H1 (cell line): ENCODE data around the gene RSPO3. TPM values are rescaled to one million over a fixed set of nuclear protein-coding genes. Genes with fewer than 3 reads are reported as not detected.

Source experiments
- CTCF ChIA-PET: fragments of 300-600 bp; sonication (Branson Sonifier 250); formaldehyde crosslinking; loops from one replicate; lab custom pipeline; 2021; ENCODE audit not compliant: partially characterized antibody; lab: Charles Lee
- POLR2A ChIA-PET: fragments of 300-600 bp; sonication (Branson Sonifier 250); formaldehyde crosslinking; loops from one replicate; lab custom pipeline; 2021; ENCODE audit warnings: inconsistent platforms; ENCODE audit not compliant: partially characterized antibody; lab: Charles Lee
- DNase-seq, 2 experiments: peaks; one replicate each; pipeline versions ENCODE4 v3.0.0 to v3.0.0-alpha.2; 2010 to 2022; ENCODE audit warnings: low spot score in 2 of 2, low read depth in 1 of 2, mixed read lengths in 1 of 2
- FAIRE-seq: peaks from 2 replicates; lab custom pipeline; 2011; peaks lifted over from hg19 to GRCh38; lab: Jason Lieb, UNC
- H2AFZ ChIP-seq: 2 replicates; pipeline ENCODE4 v1.8.1; 2012; ENCODE audit warnings: low read length, inconsistent platforms
- H2AK5ac ChIP-seq: 2 replicates; pipeline ENCODE4 v1.6.1; 2013; ENCODE audit warnings: low read depth, low read length
- H2BK120ac ChIP-seq: replicated peaks from 2 replicates; pipeline ENCODE3; 2013; ENCODE audit warnings: low read depth, low read length, inconsistent platforms
- H2BK12ac ChIP-seq: 2 replicates; pipeline ENCODE4 v1.6.1; 2013; ENCODE audit warnings: low read depth, low read length
- H2BK15ac ChIP-seq: 2 replicates; pipeline ENCODE4 v1.6.1; 2013; ENCODE audit warnings: low read length
- H2BK20ac ChIP-seq: 2 replicates; pipeline ENCODE4 v1.6.1; 2013; ENCODE audit warnings: low read length
- H2BK5ac ChIP-seq: 2 replicates; pipeline ENCODE4 v1.6.1; 2013; ENCODE audit warnings: low read depth, low read length
- H3K14ac ChIP-seq: 2 replicates; pipeline ENCODE4 v1.6.1; 2013; ENCODE audit warnings: inconsistent platforms; ENCODE audit not compliant: insufficient read length
- H3K18ac ChIP-seq: 2 replicates; pipeline ENCODE4 v1.6.1; 2013; ENCODE audit warnings: low read length; ENCODE audit errors: extremely low read depth
- H3K23ac ChIP-seq: 2 replicates; pipeline ENCODE4 v1.6.1; 2013; ENCODE audit warnings: inconsistent platforms; ENCODE audit not compliant: insufficient read length
- H3K23me2 ChIP-seq: 2 replicates; pipeline ENCODE4 v1.6.1; 2013; ENCODE audit warnings: low read depth, low read length
- H3K27ac ChIP-seq: 2 replicates; pipeline ENCODE4 v1.6.1; 2011; ENCODE audit warnings: low read depth, low read length, inconsistent platforms
- H3K27me3 ChIP-seq, 4 experiments: replicated peaks in 1 of 4; 1 replicate in 1 of 4; 2 replicates in 3 of 4; pipeline versions ENCODE4 v1.6.1 to v1.8.1; 2011 to 2013; ENCODE audit warnings: low read length in 3 of 4, mild to moderate bottlenecking in 3 of 4, inconsistent platforms in 2 of 4, mixed read lengths in 2 of 4, moderate library complexity in 1 of 4; ENCODE audit not compliant: control insufficient read depth in 3 of 4, insufficient read depth in 3 of 4; ENCODE audit errors: extremely low read depth in 1 of 4
- H3K36me3 ChIP-seq, 4 experiments: 2 replicates each; pipeline versions ENCODE4 v1.6.1 to v1.8.1; 2011 to 2013; ENCODE audit warnings: mild to moderate bottlenecking in 4 of 4, low read length in 3 of 4, moderate library complexity in 2 of 4, control low read depth in 1 of 4, inconsistent platforms in 1 of 4; ENCODE audit not compliant: insufficient read depth in 4 of 4, control insufficient read depth in 2 of 4
- H3K4ac ChIP-seq: replicated peaks from 2 replicates; pipeline ENCODE3; 2013; ENCODE audit warnings: low read length, low read depth, mixed read lengths, inconsistent platforms; ENCODE audit not compliant: insufficient read length
- H3K4me1 ChIP-seq, 4 experiments: replicated peaks in 1 of 4; 1 replicate in 1 of 4; 2 replicates in 3 of 4; pipeline versions ENCODE4 v1.6.1 to v1.8.1; 2011 to 2013; ENCODE audit warnings: low read length in 3 of 4, inconsistent platforms in 2 of 4, mixed read lengths in 1 of 4; ENCODE audit not compliant: insufficient read depth in 4 of 4, control insufficient read depth in 3 of 4
- H3K4me2 ChIP-seq, 2 experiments: 2 replicates each; pipeline versions ENCODE4 v1.6.1 to v1.8.1; 2011 to 2013; ENCODE audit warnings: low read depth in 2 of 2, low read length in 2 of 2, control low read depth in 1 of 2, inconsistent platforms in 1 of 2, mild to moderate bottlenecking in 1 of 2; ENCODE audit not compliant: insufficient read depth in 1 of 2
- H3K4me3 ChIP-seq, 4 experiments: fragments of 200-600, 300-600 bp in 1 of 4; sonication (generic), shearing (Covaris generic), sonication (Bioruptor Twin) in 1 of 4; 2 replicates each; pipeline versions ENCODE4 v1.5.1 to v1.8.1; 2011 to 2016; ENCODE audit warnings: low read length in 4 of 4, low read depth in 3 of 4, control low read depth in 2 of 4, inconsistent platforms in 2 of 4, mild to moderate bottlenecking in 2 of 4, mixed read lengths in 1 of 4, moderate library complexity in 1 of 4; ENCODE audit not compliant: insufficient read depth in 2 of 4; ENCODE audit errors: extremely low read depth in 1 of 4
- H3K56ac ChIP-seq: replicated peaks from 2 replicates; pipeline ENCODE3; 2013; ENCODE audit warnings: low read depth, mild to moderate bottlenecking, mixed read lengths, low read length, inconsistent platforms; ENCODE audit not compliant: insufficient read length
- H3K79me1 ChIP-seq: 2 replicates; pipeline ENCODE4 v1.6.1; 2013; ENCODE audit warnings: low read depth, low read length, control low read depth
- H3K79me2 ChIP-seq, 2 experiments: 2 replicates each; pipeline versions ENCODE4 v1.6.1 to v1.8.1; 2012 to 2013; ENCODE audit warnings: low read length in 2 of 2, mild to moderate bottlenecking in 2 of 2, inconsistent platforms in 1 of 2; ENCODE audit not compliant: insufficient read depth in 2 of 2, control insufficient read depth in 1 of 2
- H3K9ac ChIP-seq, 4 experiments: replicated peaks in 1 of 4; 1 replicate in 1 of 4; 2 replicates in 3 of 4; pipeline versions ENCODE4 v1.6.1 to v1.8.1; 2011 to 2013; ENCODE audit warnings: low read depth in 3 of 4, low read length in 3 of 4, control low read depth in 2 of 4, mild to moderate bottlenecking in 2 of 4, moderate library complexity in 2 of 4, inconsistent platforms in 1 of 4; ENCODE audit errors: extremely low read depth in 1 of 4
- H3K9me3 ChIP-seq, 2 experiments: 2 replicates each; pipeline versions ENCODE4 v1.6.1 to v1.8.1; 2012 to 2013; ENCODE audit warnings: mild to moderate bottlenecking in 2 of 2, moderate library complexity in 2 of 2, control low read depth in 1 of 2, inconsistent platforms in 1 of 2, low read depth in 1 of 2, low read length in 1 of 2, mixed read lengths in 1 of 2; ENCODE audit not compliant: insufficient read depth in 2 of 2
- H4K20me1 ChIP-seq, 2 experiments: replicated peaks in 1 of 2; 2 replicates each; pipeline versions ENCODE3 to v1.8.1; 2011 to 2013; ENCODE audit warnings: inconsistent platforms in 2 of 2, low read length in 2 of 2, mild to moderate bottlenecking in 1 of 2; ENCODE audit not compliant: insufficient read depth in 2 of 2, control insufficient read depth in 1 of 2
- H4K5ac ChIP-seq: 2 replicates; pipeline ENCODE4 v1.6.1; 2013; ENCODE audit warnings: low read length, low read depth, mixed read lengths, inconsistent platforms; ENCODE audit not compliant: insufficient read length
- H4K8ac ChIP-seq: 2 replicates; pipeline ENCODE4 v1.8.0; 2013; ENCODE audit warnings: mild to moderate bottlenecking, moderate library complexity, low read length, inconsistent platforms; ENCODE audit not compliant: insufficient read depth; ENCODE audit errors: extremely low read depth
- H4K91ac ChIP-seq: replicated peaks from 2 replicates; pipeline ENCODE3; 2013; ENCODE audit warnings: low read length, mixed read lengths, inconsistent platforms; ENCODE audit not compliant: insufficient read length
- BACH1 ChIP-seq: IDR thresholded peaks from 2 replicates; pipeline ENCODE4 v1.6.1; 2012; ENCODE audit warnings: low read length, improper control_type of control experiment
- BRCA1 ChIP-seq: IDR thresholded peaks from 2 replicates; pipeline ENCODE4 v1.6.1; 2012; ENCODE audit warnings: low read depth, low read length, improper control_type of control experiment
- CBX5 ChIP-seq: fragments of 300-800, 300-1000 bp; sonication (generic); IDR thresholded peaks from 2 replicates; pipeline ENCODE4 v1.7.1; 2016; ENCODE audit warnings: antibody characterized with exemption, low read length, low read depth
- CBX8 ChIP-seq: fragments of 300-800, 300-1000 bp; sonication (generic); IDR thresholded peaks from 2 replicates; pipeline ENCODE4 v1.7.1; 2016; ENCODE audit warnings: low read depth, low read length, borderline replicate concordance
- CHD1 ChIP-seq: IDR thresholded peaks from 2 replicates; pipeline ENCODE4 v1.6.1; 2012; ENCODE audit warnings: low read depth, low read length, improper control_type of control experiment
- E2F6 ChIP-seq: IDR thresholded peaks from 2 replicates; pipeline ENCODE4 v1.6.1; 2012; ENCODE audit warnings: inconsistent platforms
- JUND ChIP-seq: IDR thresholded peaks from 2 replicates; pipeline ENCODE4 v1.6.1; 2011; ENCODE audit warnings: mild to moderate bottlenecking, improper control_type of control experiment, low read length
- PHF8 ChIP-seq: fragments of 200-600 bp; sonication (generic); conservative IDR thresholded peaks from 2 replicates; pipeline ENCODE4 v1.7.1; 2012; ENCODE audit warnings: low read depth, mild to moderate bottlenecking, inconsistent platforms, low read length, moderate library complexity
- POLR2AphosphoS5 ChIP-seq: IDR thresholded peaks from 2 replicates; pipeline ENCODE4 v1.6.1; 2011; ENCODE audit warnings: low read depth, low read length
- RFX5 ChIP-seq: IDR thresholded peaks from 2 replicates; pipeline ENCODE4 v1.6.1; 2011; ENCODE audit warnings: low read depth, low read length, improper control_type of control experiment, borderline replicate concordance
- SP1 ChIP-seq: IDR thresholded peaks from 2 replicates; pipeline ENCODE4 v1.6.1; 2011; ENCODE audit warnings: low read depth, low read length
- SP4 ChIP-seq: IDR thresholded peaks from 2 replicates; pipeline ENCODE4 v1.6.1; 2012; ENCODE audit warnings: low read length, inconsistent platforms
- TBP ChIP-seq: IDR thresholded peaks from 2 replicates; pipeline ENCODE4 v1.6.1; 2011; ENCODE audit warnings: low read depth, low read length, improper control_type of control experiment
- WGBS, 2 experiments: shearing (Covaris generic) in 1 of 2; methylation state at CpG; one replicate each; pipeline versions ENCODE4 v1.1.6 to v1.1.7; 2013 to 2015; ENCODE audit warnings: low lambda C conversion rate in 2 of 2, mixed read lengths in 2 of 2, inconsistent platforms in 1 of 2, low coverage in 1 of 2, missing lambda C conversion rate in 1 of 2; ENCODE audit not compliant: insufficient replicate concordance in 2 of 2, insufficient coverage in 1 of 2, insufficient read length in 1 of 2; ENCODE audit errors: extremely low coverage in 1 of 2, missing lambda C conversion rate in 1 of 2; 5-methylcytosine and 5-hydroxymethylcytosine counted together
- polyA plus RNA-seq, 7 experiments: library from polyadenylated mRNA; depleted of rRNA in 3 of 7; stranded (reverse) in 5 of 7; unstranded in 2 of 7; fragments of >200 nt in 5 of 7; fragments of 200-250 nt in 2 of 7; gene quantifications; 1 replicate in 5 of 7; 2 replicates in 1 of 7; 4 replicates in 1 of 7; pipeline versions ENCODE4 v1.2.1 to v1.2.3, GENCODE V29; 2011 to 2013; ENCODE audit warnings: missing spikeins in 2 of 7, mixed read lengths in 2 of 7
- total RNA-seq: library from RNA; stranded (reverse); fragmentation: NEBNext Ultra II Directional; extraction: Animal tissue kit (Norgen Biotek cat#: 25700); gene quantifications from 2 replicates; pipeline ENCODE4 v1.2.1, GENCODE V29; 2021
- TF ChIP-seq, protein P1 (sequence below): IDR thresholded peaks from 2 replicates; pipeline ENCODE4 v1.6.1; 2012; ENCODE audit warnings: low read length, inconsistent platforms

RSPO3 gene
- total and polyA plus RNA-seq, 2 of the 8 experiments (the other 6 are each of a cell fraction or from before 2014, with no cell fraction given), result not detected

DNA sequence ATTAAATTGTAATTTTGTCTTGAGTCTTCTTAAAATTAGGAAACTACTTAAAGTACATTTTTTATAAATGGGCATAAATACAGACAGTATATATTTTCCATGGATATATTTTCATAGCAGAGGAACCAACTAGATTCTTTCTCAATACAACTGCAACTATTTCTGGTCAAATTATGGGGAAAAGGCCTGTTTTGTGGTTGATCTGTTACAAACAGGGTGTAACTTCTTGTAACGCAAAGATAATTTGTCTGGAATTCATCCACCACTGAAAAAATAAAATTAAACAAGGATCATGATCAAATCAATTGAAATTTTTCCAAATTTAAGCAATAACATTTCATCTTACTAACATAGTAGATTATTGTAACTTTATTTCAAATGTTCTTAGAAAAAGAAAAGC lies 81.0 kb downstream of the RSPO3 start:
- POLR2A ChIA-PET, result no interaction called here
- H3K4ac ChIP-seq, result no peak overlapping the region
- WGBS, 2 experiments, result 94% methylated on average over 1 of the region's 1 CpG; no CpG with 5 or more reads in 1 of the 2 experiments
- no peak overlapping the region for H2BK20ac ChIP-seq
- H3K9ac ChIP-seq, result no peak overlapping the region
- no peaks in the 10 kb centered on the region for H3K23me2 ChIP-seq
- H3K36me3 ChIP-seq, result no peaks in the 10 kb centered on the region
- no peaks in the 10 kb centered on the region for H3K4me1 ChIP-seq
- no peaks in the 10 kb centered on the region for H4K20me1 ChIP-seq
- no peak overlapping the region for H2BK5ac ChIP-seq
- no peak overlapping the region for H3K4me2 ChIP-seq
- no peaks in the 10 kb centered on the region for H3K9me3 ChIP-seq
- CTCF ChIA-PET, result interaction anchor here (0.9 to 2.0 kb wide), 2 partner anchors 10 to 56 kb away, joined by 3 to 8 read pairs; no protein-coding TSS in a partner anchor
- H3K23ac ChIP-seq, result no peak overlapping the region
- no peak overlapping the region for H4K91ac ChIP-seq
- no peaks in the 10 kb centered on the region for H3K79me1 ChIP-seq
- no peak overlapping the region for H4K5ac ChIP-seq
- DNase-seq (no peak), FAIRE-seq (no peak)
- H3K27me3 ChIP-seq, result no peaks in the 10 kb centered on the region
- no peak overlapping the region for H3K27ac ChIP-seq
- H3K4me3 ChIP-seq, result no peak overlapping the region
- no peak overlapping the region for H2AFZ ChIP-seq
- H3K79me2 ChIP-seq, result no peaks in the 10 kb centered on the region
- no peak overlapping the region for H2BK15ac ChIP-seq
- no peak overlapping the region for H3K18ac ChIP-seq
- H3K56ac ChIP-seq, result no peak overlapping the region
- H2BK12ac ChIP-seq, result no peak overlapping the region
- H2AK5ac ChIP-seq, result no peak overlapping the region
- H2BK120ac ChIP-seq, result no peak overlapping the region
- H3K14ac ChIP-seq, result no peak overlapping the region
- H4K8ac ChIP-seq, result no peak overlapping the region
- no peak for TF ChIP-seq SP4
- no peak for TF ChIP-seq E2F6
- TF ChIP-seq BRCA1, result no peak
- TF ChIP-seq CBX5, result no peak
- no peak for TF ChIP-seq TBP
- TF ChIP-seq POLR2AphosphoS5, result no peak
- no peak for TF ChIP-seq CBX8
- TF ChIP-seq SP1, result no peak
- TF ChIP-seq, protein P1, sequence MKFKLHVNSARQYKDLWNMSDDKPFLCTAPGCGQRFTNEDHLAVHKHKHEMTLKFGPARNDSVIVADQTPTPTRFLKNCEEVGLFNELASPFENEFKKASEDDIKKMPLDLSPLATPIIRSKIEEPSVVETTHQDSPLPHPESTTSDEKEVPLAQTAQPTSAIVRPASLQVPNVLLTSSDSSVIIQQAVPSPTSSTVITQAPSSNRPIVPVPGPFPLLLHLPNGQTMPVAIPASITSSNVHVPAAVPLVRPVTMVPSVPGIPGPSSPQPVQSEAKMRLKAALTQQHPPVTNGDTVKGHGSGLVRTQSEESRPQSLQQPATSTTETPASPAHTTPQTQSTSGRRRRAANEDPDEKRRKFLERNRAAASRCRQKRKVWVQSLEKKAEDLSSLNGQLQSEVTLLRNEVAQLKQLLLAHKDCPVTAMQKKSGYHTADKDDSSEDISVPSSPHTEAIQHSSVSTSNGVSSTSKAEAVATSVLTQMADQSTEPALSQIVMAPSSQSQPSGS, result no peak
- no peak for TF ChIP-seq JUND
- no peak for TF ChIP-seq PHF8
- no peak for TF ChIP-seq CHD1
- no peak for TF ChIP-seq BACH1
- no peak for TF ChIP-seq RFX5
